Suprapubic skin (tissue), 3 donors: ENCODE measurements around the gene CD93.

Experiments
- CTCF ChIP-seq, 2 donors: fragments of 200-600 bp in 1 of 2; fragments of 450-650 bp in 1 of 2; sonication (generic) in 1 of 2; IDR thresholded peaks; one replicate each; pipeline ENCODE4 v1.5.1; 2016 to 2019; ENCODE audit warnings: antibody characterized with exemption in 2 of 2, mild to moderate bottlenecking in 1 of 2, moderate library complexity in 1 of 2
- EP300 ChIP-seq: sonication (generic); formaldehyde crosslinking; IDR thresholded peaks from one replicate; pipeline ENCODE4 v1.6.1; 2017; ENCODE audit warnings: antibody characterized with exemption
- POLR2A ChIP-seq, 2 donors: fragments of 450-650 bp; IDR thresholded peaks; one replicate each; pipeline ENCODE4 v1.6.1; 2017; ENCODE audit warnings: antibody characterized with exemption in 2 of 2, mild to moderate bottlenecking in 2 of 2, moderate library complexity in 2 of 2

- TF ChIP-seq EP300 (no peak), POLR2A (IDR thresholded peaks at IDR 0.05) (no peak), CTCF (IDR thresholded peaks at IDR 0.05) (no peak)
Observed at GRCh38 chr20:23042270-23042669, 43.9 kb downstream of the CD93 start.
